Peyer's patch (tissue), 4 donors: ENCODE results near the gene ANGPTL4. TPM values are rescaled to one million over a fixed set of nuclear protein-coding genes. Genes with fewer than 3 reads are reported as not detected.
A peak's percentile ranks its signal among the peaks of the same experiment; 100 is the strongest.
"Not testable (repeated sequence)": the region's sequence is repeated elsewhere in the genome, so short reads cannot be mapped to it uniquely, and the experiment has no call there.

Experiments used
- DNase-seq, 3 donors: peaks; one replicate each; pipeline ENCODE4 v3.0.0-alpha.2; 2017 to 2019
- H3K27ac ChIP-seq, 4 donors: fragments of 200-600 bp; sonication (generic); one replicate each; pipeline ENCODE4 v1.5.1; 2016 to 2019
- H3K27me3 ChIP-seq, 2 donors: fragments of 200-600 bp; sonication (generic); one replicate each; pipeline ENCODE4 v1.5.1; 2019
- H3K36me3 ChIP-seq, 3 donors: fragments of 200-600 bp; sonication (generic); one replicate each; pipeline ENCODE4 v1.5.1; 2016 to 2019
- H3K4me1 ChIP-seq, 4 donors: fragments of 200-600 bp; sonication (generic); one replicate each; pipeline ENCODE4 v1.5.1; 2016 to 2019
- H3K4me3 ChIP-seq, 4 donors: fragments of 200-600 bp; sonication (generic); 1 replicate in 3 of 4; 2 replicates in 1 of 4; pipeline ENCODE4 v1.5.1; 2016 to 2019; ENCODE audit warnings: mild to moderate bottlenecking in 1 of 4
- H3K9me3 ChIP-seq, 4 donors: fragments of 200-600 bp; sonication (generic); one replicate each; pipeline ENCODE4 v1.5.1; 2016 to 2019; ENCODE audit warnings: mild to moderate bottlenecking in 1 of 4
- POLR2A ChIP-seq, 2 donors: fragments of 450-650 bp; IDR thresholded peaks; one replicate each; pipeline ENCODE4 v1.5.1; 2017; ENCODE audit warnings: antibody characterized with exemption in 2 of 2, mild to moderate bottlenecking in 2 of 2, moderate library complexity in 2 of 2
- total RNA-seq, 4 donors: library from RNA; depleted of rRNA; stranded (reverse); fragments of >200 nt; gene quantifications; one replicate each; pipeline ENCODE4 v1.1.0, GENCODE V29; 2016
- TF ChIP-seq, protein P1 (sequence below), 6 experiments: fragments of 450-650 bp in 4 of 6; fragments of 200-600 bp in 2 of 6; sonication (generic) in 1 of 6; IDR thresholded peaks; one replicate each; pipeline ENCODE4 v1.5.1; 2017 to 2019; ENCODE audit warnings: antibody characterized with exemption in 6 of 6, mild to moderate bottlenecking in 3 of 6, moderate library complexity in 1 of 6

The ANGPTL4 gene
- total RNA-seq, 4 donors from 2014 or later = 22.6 to 82.1 (median 29.9) TPM

DNA sequence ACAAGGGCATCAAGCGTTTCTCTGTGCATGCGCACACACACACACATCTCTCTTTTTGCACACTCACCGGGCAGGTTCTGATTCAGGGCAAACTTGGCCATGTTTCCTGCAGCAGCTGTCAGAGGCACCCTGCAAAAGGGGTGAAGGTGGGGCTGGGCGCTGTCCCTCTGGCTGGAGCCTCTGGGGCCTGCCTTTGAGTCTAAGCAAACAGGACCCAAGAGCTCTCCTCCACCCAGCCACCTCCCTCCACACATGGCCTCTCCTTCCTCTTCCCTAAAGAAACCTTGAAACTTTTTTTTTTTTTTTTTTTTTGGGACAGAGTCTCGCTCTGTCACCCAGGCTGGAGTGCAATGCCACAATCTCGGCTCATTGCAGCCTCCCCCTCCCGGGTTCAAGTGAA, 26.2 kb upstream of the ANGPTL4 start:
- H3K27me3 ChIP-seq = peaks cover 0 to 22% of the 10 kb centered on the region in 2 donors
- TF ChIP-seq, protein P1, sequence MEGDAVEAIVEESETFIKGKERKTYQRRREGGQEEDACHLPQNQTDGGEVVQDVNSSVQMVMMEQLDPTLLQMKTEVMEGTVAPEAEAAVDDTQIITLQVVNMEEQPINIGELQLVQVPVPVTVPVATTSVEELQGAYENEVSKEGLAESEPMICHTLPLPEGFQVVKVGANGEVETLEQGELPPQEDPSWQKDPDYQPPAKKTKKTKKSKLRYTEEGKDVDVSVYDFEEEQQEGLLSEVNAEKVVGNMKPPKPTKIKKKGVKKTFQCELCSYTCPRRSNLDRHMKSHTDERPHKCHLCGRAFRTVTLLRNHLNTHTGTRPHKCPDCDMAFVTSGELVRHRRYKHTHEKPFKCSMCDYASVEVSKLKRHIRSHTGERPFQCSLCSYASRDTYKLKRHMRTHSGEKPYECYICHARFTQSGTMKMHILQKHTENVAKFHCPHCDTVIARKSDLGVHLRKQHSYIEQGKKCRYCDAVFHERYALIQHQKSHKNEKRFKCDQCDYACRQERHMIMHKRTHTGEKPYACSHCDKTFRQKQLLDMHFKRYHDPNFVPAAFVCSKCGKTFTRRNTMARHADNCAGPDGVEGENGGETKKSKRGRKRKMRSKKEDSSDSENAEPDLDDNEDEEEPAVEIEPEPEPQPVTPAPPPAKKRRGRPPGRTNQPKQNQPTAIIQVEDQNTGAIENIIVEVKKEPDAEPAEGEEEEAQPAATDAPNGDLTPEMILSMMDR (IDR thresholded peaks at IDR 0.05) = no peak
- no peak for TF ChIP-seq POLR2A (IDR thresholded peaks at IDR 0.05)
- H3K4me1 ChIP-seq = peaks cover 0 to 27% (median 9%) of the 10 kb centered on the region in 4 donors
- no peak for DNase-seq
- no peak overlapping the region for H3K27ac ChIP-seq
- H3K36me3 ChIP-seq = no peaks in the 10 kb centered on the region
- H3K9me3 ChIP-seq = no peaks in the 10 kb centered on the region
- no peak overlapping the region for H3K4me3 ChIP-seq

DNA sequence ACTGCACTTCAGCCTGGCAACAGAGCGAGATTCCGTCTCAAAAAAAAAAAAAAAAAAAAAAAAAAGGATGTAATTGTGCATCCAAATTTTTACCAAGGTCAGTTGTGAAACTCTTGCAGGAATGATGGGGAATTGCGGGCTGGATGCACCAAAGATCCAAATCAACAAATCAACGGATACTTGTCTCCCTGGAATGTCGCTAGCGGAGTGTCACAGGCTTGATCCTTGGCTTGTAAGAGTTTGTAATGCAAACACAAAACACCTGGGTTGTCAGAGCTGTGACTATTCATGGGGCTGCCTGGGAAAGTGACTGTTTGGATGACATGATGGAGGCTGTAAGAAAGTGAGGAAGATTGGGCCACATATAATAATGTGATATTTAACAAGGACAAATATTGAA, 25.1 kb upstream of the ANGPTL4 start:
- TF ChIP-seq POLR2A (IDR thresholded peaks at IDR 0.05) = no peak
- TF ChIP-seq, protein P1 (IDR thresholded peaks at IDR 0.05) = no peak
- peaks cover 0 to 13% of the 10 kb centered on the region in 2 donors for H3K27me3 ChIP-seq
- no peaks in the 10 kb centered on the region for H3K9me3 ChIP-seq
- no peak overlapping the region for H3K4me3 ChIP-seq
- H3K36me3 ChIP-seq = no peaks in the 10 kb centered on the region
- H3K27ac ChIP-seq = no peak overlapping the region
- no peak for DNase-seq
- peaks cover 0 to 26% (median 10%) of the 10 kb centered on the region in 4 donors for H3K4me1 ChIP-seq

DNA sequence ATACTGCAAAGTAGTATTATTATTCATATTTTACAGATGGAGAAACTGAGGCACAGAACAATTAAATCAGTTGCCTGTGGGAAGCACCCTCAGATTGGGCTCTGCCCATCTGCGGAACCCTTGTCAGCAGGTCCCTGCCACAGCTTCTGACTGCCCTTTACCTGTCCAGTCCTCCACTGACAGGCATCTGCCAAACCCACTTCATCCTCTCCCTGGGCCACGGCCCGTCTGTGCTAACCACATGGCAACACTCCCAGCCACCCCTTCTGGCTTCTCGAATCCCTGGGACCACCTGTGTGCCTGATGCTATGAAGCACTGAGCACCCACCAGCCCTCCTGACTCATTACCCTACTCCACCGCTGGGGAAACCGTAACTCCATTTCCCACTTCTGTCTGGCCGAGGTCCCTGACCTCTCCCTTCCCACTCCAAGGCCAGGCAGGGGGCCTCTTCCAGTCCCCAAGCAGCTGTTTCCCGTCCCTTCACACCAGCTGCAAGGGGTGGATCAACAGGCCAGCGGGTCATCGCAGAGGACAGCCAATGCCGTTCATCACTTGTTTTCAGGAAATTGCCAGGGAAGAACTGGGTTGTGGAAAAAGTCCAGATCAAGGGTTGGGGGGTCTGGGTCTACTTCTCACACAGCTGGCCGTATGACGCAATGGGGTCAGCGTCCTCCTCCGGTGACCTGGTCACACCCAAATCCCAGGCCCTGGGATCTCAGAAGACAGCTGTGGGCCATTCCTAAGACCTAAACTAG, 23.4 kb upstream of the ANGPTL4 start:
- H3K27me3 ChIP-seq = peaks cover 0 to 3% of the 10 kb centered on the region in 2 donors
- no peaks in the 10 kb centered on the region for H3K36me3 ChIP-seq
- peaks cover 0 to 15% (median 3%) of the 10 kb centered on the region in 4 donors for H3K4me1 ChIP-seq
- H3K9me3 ChIP-seq = no peaks in the 10 kb centered on the region
- H3K4me3 ChIP-seq = no peak overlapping the region
- TF ChIP-seq, protein P1 (IDR thresholded peaks at IDR 0.05) = peak in 3 of 6 experiments; percentile 12 to 27 (median 13)
- TF ChIP-seq POLR2A (IDR thresholded peaks at IDR 0.05) = no peak
- peak in 1 of 3 donors; percentile 62 for DNase-seq
- H3K27ac ChIP-seq = peak overlapping the region in 1 of 4 donors; percentile 70

DNA sequence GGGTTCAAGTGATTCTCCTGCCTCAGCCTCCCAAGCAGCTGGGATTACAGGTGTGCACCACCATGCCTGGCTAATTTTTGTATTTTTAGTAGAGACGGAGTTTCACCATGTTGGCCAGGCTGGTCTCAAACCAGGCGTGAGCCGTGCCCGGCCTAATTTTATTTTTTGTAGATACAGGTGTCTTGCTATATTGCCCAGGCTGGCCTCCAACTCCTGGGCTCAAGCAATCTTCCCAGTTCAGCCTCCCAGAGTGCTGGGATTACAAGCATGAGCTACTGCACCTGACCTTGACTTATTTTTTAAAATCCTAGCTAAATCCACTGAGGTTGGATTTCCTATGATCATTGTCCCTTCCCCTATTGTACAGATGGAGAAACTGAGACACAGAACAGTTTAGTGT, 22.5 kb upstream of the ANGPTL4 start:
- not testable (repeated sequence) for DNase-seq, H3K36me3 ChIP-seq, H3K4me3 ChIP-seq, H3K27me3 ChIP-seq, H3K9me3 ChIP-seq
- Histone ChIP-seq H3K27ac (peak overlapping the region in 2 of 4 donors; percentile 70 to 74), H3K4me1 (peaks cover 0 to 12% (median 2%) of the 10 kb centered on the region in 4 donors)

DNA sequence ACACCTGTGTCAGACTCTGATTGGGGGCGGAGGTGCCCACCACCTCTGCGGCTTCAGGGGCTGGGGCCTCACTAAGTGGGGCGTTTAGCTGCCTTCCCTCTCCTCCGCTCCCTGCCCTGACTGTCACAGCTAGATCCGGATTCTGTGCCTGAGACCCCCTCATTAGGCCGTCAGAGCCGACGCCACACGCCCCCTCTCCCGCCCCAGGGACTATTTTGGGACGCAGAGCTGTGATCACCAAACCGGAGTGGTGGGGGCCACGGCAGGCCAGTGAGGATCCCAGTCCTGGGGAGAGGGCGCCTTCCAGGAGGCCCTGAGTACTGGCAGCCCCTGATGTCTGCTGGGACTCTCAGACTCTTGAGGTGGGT, 21.7 kb upstream of the ANGPTL4 start:
- peak overlapping the region in 3 of 4 donors; percentile 45 to 62 (median 53) for H3K4me3 ChIP-seq
- H3K9me3 ChIP-seq = no peaks in the 10 kb centered on the region
- TF ChIP-seq, protein P1 (IDR thresholded peaks at IDR 0.05) = no peak
- no peak for TF ChIP-seq POLR2A (IDR thresholded peaks at IDR 0.05)
- DNase-seq = no peak
- H3K4me1 ChIP-seq = peaks cover 0 to 12% (median 2%) of the 10 kb centered on the region in 4 donors
- H3K27me3 ChIP-seq = peaks cover 0 to 3% of the 10 kb centered on the region in 2 donors
- peak overlapping the region; percentile 47 to 74 (median 66) for H3K27ac ChIP-seq
- no peaks in the 10 kb centered on the region for H3K36me3 ChIP-seq

DNA sequence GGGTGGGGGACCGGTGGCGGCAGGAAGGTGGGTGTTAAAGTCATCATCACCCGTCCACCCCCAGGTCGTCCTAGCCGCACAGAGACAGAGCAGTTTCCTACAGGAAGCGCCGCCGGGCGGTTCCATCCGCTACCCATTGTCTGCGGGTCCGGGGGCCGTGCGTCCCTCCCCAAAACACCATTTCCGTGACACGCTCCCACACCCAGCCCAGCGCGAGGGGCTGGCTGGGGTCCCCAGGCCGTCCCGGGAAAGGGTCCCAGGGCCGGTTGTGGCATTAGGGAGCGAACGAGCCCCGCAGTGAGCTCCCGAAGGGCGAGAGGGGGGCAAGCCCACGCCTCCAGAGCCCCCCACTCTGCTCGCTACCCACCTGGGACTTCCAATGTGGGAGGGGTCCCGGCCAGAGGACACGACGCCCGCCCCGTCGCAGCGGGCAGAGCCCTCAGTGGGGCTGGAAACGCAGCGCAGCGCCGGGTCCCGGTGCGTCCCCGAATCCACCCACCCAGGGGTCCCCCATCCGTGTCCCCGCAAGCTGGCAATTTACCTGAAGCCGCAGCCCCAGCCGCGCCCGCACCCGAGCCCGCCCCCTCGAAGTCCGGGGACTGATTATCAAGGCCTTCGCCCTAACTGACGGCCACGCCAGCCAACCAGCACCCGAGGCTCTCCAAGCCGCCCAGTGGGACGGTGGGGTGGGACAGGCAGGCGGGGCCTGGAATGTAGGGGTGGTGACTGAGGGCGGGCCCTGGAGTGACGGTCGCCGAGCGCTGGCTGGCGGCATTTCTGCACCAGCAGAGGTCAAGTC, 21.1 kb upstream of the ANGPTL4 start, which contains the start of gene KANK3:
Gene KANK3, minus strand, starts transcription at position 579 of the 799 bp plus-strand sequence. CDS start 5,434 bp downstream, outside the sequence.
- Histone ChIP-seq H3K4me3 (peak within 1 kb of the TSS; percentile 28 to 62 (median 49)), H3K4me1 (peaks cover 0 to 12% (median 2%) of the 10 kb centered on the region in 4 donors), H3K36me3 (no peaks in the 10 kb centered on the region), H3K27ac (peak within 1 kb of the TSS; percentile 47 to 74 (median 66)), H3K9me3 (no peaks in the 10 kb centered on the region), H3K27me3 (peaks cover 0 to 3% of the 10 kb centered on the region in 2 donors)
- TF ChIP-seq, protein P1 (IDR thresholded peaks at IDR 0.05) = peak in 2 of 6 experiments; percentile 16 to 21
- no peak for TF ChIP-seq POLR2A (IDR thresholded peaks at IDR 0.05)
- peak; percentile 85 to 97 (median 93) for DNase-seq
